T47D (cell line): ENCODE results near the gene HECTD1.
"Not testable (repeated sequence)": the region's sequence is repeated elsewhere in the genome, so short reads cannot be mapped to it uniquely, and the experiment has no call there.

Source experiments
- DNase-seq, 2 experiments: peaks; one replicate each; pipeline versions ENCODE4 v3.0.0 to v3.0.0-alpha.2; 2011 to 2012; ENCODE audit warnings: low read depth in 1 of 2, low spot score in 1 of 2
- JUND ChIP-seq: IDR thresholded peaks from 2 replicates; pipeline ENCODE4 v1.6.1; 2012; ENCODE audit warnings: low read depth
- in situ Hi-C: cut with HindIII; loops from 2 replicates; pipeline ENCODE4 v1.10.0; 2016; ENCODE audit warnings: low sequenced_read_pairs, low pct_unique_long_range_greater_than_20kb

HECTD1 gene

GRCh38 chr14:31197671-31198070 lies 9.9 kb downstream of the HECTD1 start:
- TF ChIP-seq JUND = no peak
- in situ Hi-C loops = no loop called here
- no peak for DNase-seq

- in situ Hi-C loops = no loop called here
- TF ChIP-seq JUND = no peak
- no peak for DNase-seq
These were observed 10.6 kb downstream of the HECTD1 start for GRCh38 chr14:31196839-31197492.

- DNase-seq = no peak
- in situ Hi-C loops = no loop called here
- no peak for TF ChIP-seq JUND
These were observed 12.9 kb downstream of the HECTD1 start for GRCh38 chr14:31194661-31195060.

GRCh38 chr14:31194095-31194494 lies 13.5 kb downstream of the HECTD1 start:
- no peak for TF ChIP-seq JUND
- in situ Hi-C loops = no loop called here
- DNase-seq = no peak

GRCh38 chr14:31192544-31192943 lies 15.0 kb downstream of the HECTD1 start:
- DNase-seq, in situ Hi-C loops: not testable (repeated sequence)

- TF ChIP-seq JUND = no peak
- in situ Hi-C loops = no loop called here
- DNase-seq = no peak
These were observed 16.8 kb downstream of the HECTD1 start for GRCh38 chr14:31190717-31191263.

- DNase-seq = no peak
- in situ Hi-C loops = no loop called here
- TF ChIP-seq JUND = no peak
These were observed 17.4 kb downstream of the HECTD1 start for GRCh38 chr14:31190219-31190603.

GRCh38 chr14:31189346-31190218 lies 18.0 kb downstream of the HECTD1 start:
- no peak for DNase-seq
- in situ Hi-C loops = no loop called here
- no peak for TF ChIP-seq JUND

GRCh38 chr14:31188744-31189143 lies 18.8 kb downstream of the HECTD1 start:
- TF ChIP-seq JUND = no peak
- in situ Hi-C loops = no loop called here

GRCh38 chr14:31182016-31182415 lies 25.6 kb downstream of the HECTD1 start:
- in situ Hi-C loops, DNase-seq: not testable (repeated sequence)

More at GRCh38 chr14:31188744-31189143, 18.8 kb downstream of the HECTD1 start:
- DNase-seq = no peak

- DNase-seq = no peak
- no peak for TF ChIP-seq JUND
- in situ Hi-C loops = no loop called here
These were observed 26.3 kb downstream of the HECTD1 start for GRCh38 chr14:31181271-31181670.

- no peak for DNase-seq
- in situ Hi-C loops = no loop called here
- TF ChIP-seq JUND = no peak
These were observed 27.1 kb downstream of the HECTD1 start for GRCh38 chr14:31180299-31181051.
